Measurements from ENCODE around the gene AGMAT. TPM values are rescaled to one million over a fixed set of nuclear protein-coding genes. Genes with fewer than 3 reads are reported as not detected.
A peak's percentile ranks its signal among the peaks of the same experiment; 100 is the strongest.

The AGMAT gene
- total RNA-seq, 4 donors from 2014 or later: 0.85 to 2.6 (median 2.0) TPM

DNA sequence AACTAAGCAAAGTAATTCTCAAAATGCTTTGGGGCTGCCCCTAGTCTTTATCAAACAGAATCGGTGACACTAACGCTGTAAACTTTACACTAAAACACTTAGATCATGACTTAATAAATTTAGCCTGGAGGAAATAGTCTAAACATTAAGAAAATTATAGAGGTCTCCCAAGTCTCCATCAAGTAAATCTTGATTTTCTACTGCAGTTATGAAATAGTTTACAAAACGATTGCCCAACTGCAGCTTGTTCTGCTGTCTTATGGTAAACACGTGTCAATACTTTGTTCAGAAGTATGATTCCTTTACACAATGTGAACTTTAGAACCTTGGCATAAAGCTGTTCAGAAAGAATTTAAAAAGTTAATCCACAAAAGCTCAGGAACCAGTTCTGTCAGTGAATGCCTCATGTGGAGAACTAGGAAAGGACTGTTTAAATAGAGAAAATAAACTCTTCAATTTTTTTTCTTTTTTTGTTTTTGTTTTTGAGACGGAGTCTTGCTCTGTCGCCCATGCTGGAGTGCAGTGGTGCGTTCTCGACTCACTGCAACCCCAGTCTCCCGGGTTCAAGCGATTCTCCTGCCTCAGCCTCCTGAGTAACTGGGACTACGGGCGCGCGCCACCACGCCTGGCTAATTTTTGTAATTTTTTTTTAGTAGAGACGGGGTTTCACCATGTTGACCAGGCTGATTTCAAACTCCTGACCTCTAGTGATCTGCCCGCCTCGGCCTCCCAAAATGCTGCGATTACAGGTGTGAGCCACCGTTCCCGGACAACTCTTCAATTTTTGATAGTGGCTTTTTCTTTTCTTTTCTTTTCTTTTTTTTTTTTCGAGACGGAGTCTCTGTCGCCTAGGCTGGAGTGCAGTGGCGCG lies 34.0 kb upstream of the AGMAT start:
- ATAC-seq (peak; percentile 13 to 46), DNase-seq (no peak)
- no peaks in the 10 kb centered on the region for H3K27me3 ChIP-seq
- H3K4me1 ChIP-seq: peaks cover 47 to 59% of the 10 kb centered on the region in 2 donors
- H3K4me3 ChIP-seq: peak overlapping the region; percentile 71 to 93 (median 82)
- in situ Hi-C loops (cut with MboI; ENCODE audit: low sequenced_read_pairs in 4 of 4) (no loop called here), intact Hi-C loops (cut with DNase I; ENCODE audit: low total_unique reads) (loop anchor here (2.0 to 5.0 kb wide), 3 partner anchors 63 to 398 kb away; partner anchors contain the start of genes HSPB7 and PLEKHM2)
- TF ChIP-seq, protein P1, sequence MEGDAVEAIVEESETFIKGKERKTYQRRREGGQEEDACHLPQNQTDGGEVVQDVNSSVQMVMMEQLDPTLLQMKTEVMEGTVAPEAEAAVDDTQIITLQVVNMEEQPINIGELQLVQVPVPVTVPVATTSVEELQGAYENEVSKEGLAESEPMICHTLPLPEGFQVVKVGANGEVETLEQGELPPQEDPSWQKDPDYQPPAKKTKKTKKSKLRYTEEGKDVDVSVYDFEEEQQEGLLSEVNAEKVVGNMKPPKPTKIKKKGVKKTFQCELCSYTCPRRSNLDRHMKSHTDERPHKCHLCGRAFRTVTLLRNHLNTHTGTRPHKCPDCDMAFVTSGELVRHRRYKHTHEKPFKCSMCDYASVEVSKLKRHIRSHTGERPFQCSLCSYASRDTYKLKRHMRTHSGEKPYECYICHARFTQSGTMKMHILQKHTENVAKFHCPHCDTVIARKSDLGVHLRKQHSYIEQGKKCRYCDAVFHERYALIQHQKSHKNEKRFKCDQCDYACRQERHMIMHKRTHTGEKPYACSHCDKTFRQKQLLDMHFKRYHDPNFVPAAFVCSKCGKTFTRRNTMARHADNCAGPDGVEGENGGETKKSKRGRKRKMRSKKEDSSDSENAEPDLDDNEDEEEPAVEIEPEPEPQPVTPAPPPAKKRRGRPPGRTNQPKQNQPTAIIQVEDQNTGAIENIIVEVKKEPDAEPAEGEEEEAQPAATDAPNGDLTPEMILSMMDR (IDR thresholded peaks at IDR 0.05 in 4 of 5, conservative IDR thresholded peaks at IDR 0.05 in 1 of 5): peak in 2 of 5 experiments; percentile 7 to 12
- TF ChIP-seq POLR2A (IDR thresholded peaks at IDR 0.05): peak; percentile 22 to 61
- no peaks in the 10 kb centered on the region for H3K36me3 ChIP-seq
- H3K9me3 ChIP-seq: no peaks in the 10 kb centered on the region
- H3K27ac ChIP-seq: peak overlapping the region; percentile 93 to 98 (median 95)

DNA sequence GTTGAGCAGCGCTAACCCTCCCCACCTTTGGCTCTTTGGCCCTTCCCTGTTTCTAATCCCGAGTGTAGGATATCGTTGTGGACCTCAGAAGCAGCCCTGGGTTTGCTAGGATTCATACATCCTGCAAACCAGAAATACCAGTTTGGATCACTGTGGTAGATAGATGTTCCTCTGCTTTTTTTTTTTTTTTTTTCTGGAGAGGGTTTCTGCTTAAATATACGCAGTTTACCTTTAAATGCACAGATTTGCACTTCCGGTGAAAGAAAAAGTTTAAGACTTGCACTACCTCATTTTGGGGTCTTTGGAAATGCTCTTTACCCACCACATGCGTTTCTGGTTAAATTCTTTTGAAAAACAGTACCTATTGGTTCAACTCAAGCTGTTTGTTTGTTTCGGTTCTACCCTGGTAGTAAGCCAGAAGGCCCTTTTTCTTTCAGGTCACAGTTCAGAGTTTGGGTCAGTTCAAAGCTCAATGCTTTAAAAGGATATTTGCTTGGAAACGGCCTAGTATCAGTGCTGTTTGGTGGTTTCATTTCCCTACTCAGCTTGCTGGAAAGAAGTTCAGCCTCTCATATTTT lies 33.3 kb upstream of the AGMAT start:
- Histone ChIP-seq H3K27ac (peak overlapping the region; percentile 93 to 98 (median 95)), H3K4me1 (peaks cover 40 to 52% of the 10 kb centered on the region in 2 donors), H3K4me3 (peak overlapping the region; percentile 71 to 93 (median 82)), H3K9me3 (no peaks in the 10 kb centered on the region), H3K36me3 (no peaks in the 10 kb centered on the region), H3K27me3 (no peaks in the 10 kb centered on the region)
- intact Hi-C loops (cut with DNase I; ENCODE audit: low total_unique reads) (loop anchor here (2.0 to 5.0 kb wide), 3 partner anchors 64 to 399 kb away; partner anchors contain the start of genes HSPB7 and PLEKHM2), in situ Hi-C loops (cut with MboI; ENCODE audit: low sequenced_read_pairs in 4 of 4) (no loop called here)
- DNase-seq: no peak
- ATAC-seq: no peak
- TF ChIP-seq, protein P1 (IDR thresholded peaks at IDR 0.05 in 4 of 5, conservative IDR thresholded peaks at IDR 0.05 in 1 of 5): no peak
- TF ChIP-seq POLR2A (IDR thresholded peaks at IDR 0.05): no peak

DNA sequence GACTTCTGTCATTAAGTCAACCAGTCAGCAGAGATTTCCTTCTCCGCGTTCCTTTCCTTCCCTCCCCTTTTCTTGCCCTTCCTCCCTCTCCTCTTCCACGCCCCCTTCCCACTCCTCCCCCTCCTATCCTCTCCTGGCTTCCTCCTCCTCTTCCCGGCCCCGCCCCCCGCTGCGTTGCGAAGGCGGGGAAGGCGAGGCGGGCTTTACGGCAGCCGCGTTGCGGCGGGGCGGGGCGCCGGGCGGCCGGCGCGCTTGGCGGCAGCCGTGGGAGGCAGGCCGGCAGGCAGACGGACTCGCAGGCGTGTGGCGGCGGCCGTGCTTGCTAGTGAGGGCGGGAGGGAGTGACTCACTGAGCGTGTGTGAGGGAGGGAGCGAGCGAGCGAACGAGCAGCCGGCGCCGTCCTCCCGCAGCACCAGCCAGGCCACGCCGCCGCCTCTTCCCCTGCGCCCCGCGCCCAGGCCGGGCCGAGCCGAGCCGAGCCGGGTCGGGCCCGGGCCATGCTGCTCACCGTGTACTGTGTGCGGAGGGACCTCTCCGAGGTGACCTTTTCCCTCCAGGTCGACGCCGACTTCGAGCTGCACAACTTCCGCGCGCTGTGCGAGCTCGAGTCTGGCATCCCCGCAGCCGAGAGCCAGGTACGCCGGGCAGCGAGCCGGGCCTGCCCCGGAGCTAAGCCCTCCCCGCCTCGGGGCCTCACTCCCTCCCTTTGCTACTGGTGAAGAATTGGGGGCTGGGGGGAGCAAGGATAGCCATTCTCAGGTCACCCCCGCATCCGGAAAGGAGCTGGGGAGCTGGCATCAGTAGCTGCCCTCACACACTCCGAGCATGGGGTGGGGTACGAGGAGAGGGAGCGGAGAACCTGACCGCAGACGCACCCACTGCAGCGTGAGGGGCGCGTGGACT lies 32.6 kb upstream of the AGMAT start, which contains the start of gene DDI2:
Gene DDI2, plus strand, starts transcription at position 286 of the 904 bp plus-strand sequence. Its CDS starts 213 bp downstream, at position 499.
- Histone ChIP-seq H3K36me3 (no peaks in the 10 kb centered on the region), H3K9me3 (no peaks in the 10 kb centered on the region), H3K4me1 (peaks cover 32 to 45% of the 10 kb centered on the region in 2 donors), H3K4me3 (peak within 1 kb of the TSS; percentile 71 to 93 (median 82)), H3K27ac (peak within 1 kb of the TSS; percentile 93 to 98 (median 95)), H3K27me3 (no peaks in the 10 kb centered on the region)
- in situ Hi-C loops (cut with MboI; ENCODE audit: low sequenced_read_pairs in 4 of 4): no loop called here
- TF ChIP-seq, protein P1 (IDR thresholded peaks at IDR 0.05 in 4 of 5, conservative IDR thresholded peaks at IDR 0.05 in 1 of 5): peak in 1 of 5 experiments; percentile 20
- TF ChIP-seq POLR2A (IDR thresholded peaks at IDR 0.05): peak; percentile 99
- peak; percentile 96 to 97 for DNase-seq
- ATAC-seq: peak; percentile 80 to 88
- intact Hi-C loops (cut with DNase I; ENCODE audit: low total_unique reads): loop anchor here (1.0 to 5.0 kb wide), 5 partner anchors 14 to 400 kb away; partner anchors contain the start of genes DNAJC16, HSPB7 and PLEKHM2
